ENCODE results near the gene MRTFB.

The MRTFB gene

GRCh38 chr16:14239791-14240190 lies 168.7 kb downstream of the MRTFB start:
- no peak overlapping the region for H3K9ac ChIP-seq
- H3K36me3 ChIP-seq: peaks cover 68% of the 10 kb centered on the region
- H3K27ac ChIP-seq: no peak overlapping the region
- no peaks in the 10 kb centered on the region for H3K4me1 ChIP-seq
- no peak overlapping the region for H3K4me2 ChIP-seq
- no peaks in the 10 kb centered on the region for H4K20me1 ChIP-seq
- H3K27me3 ChIP-seq: no peaks in the 10 kb centered on the region
- no peak overlapping the region for H3K4me3 ChIP-seq
- no peak for TF ChIP-seq Cebpa-rat (IDR thresholded peaks at IDR 0.05)
- no peaks in the 10 kb centered on the region for H3K9me3 ChIP-seq

DNA sequence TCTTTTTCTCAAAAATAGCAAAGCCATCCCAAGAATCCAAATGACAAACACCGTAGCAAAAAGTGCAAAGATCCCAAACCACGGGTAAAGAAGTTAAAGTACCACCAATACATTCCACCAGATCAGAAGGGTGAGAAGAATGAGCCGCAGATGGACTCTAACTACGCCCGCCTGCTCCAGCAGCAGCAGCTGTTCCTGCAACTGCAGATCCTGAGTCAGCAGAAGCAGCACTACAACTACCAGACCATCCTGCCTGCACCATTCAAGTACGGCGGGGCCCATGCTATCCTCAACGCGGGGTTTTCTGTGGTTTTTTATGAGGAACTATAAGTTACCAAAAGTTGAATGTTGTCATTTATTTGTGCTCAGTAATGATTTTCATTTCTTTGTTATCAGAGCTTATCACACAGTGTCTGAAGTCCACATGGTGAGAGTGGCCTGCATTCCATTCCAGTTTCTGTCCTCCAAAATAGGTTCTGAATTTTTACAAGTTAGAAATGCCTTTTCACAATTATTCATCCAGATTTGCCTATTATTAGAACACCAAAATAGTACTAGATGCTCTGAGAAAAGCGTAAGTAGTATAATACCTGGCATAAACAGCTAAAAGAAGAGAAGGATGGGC lies 169.2 kb downstream of the MRTFB start:
- Histone ChIP-seq H3K9me3 (no peaks in the 10 kb centered on the region), H4K20me1 (no peaks in the 10 kb centered on the region), H3K36me3 (peaks cover 66% of the 10 kb centered on the region), H3K4me3 (no peak overlapping the region), H3K9ac (no peak overlapping the region), H3K27me3 (no peaks in the 10 kb centered on the region), H3K4me2 (no peak overlapping the region), H3K27ac (no peak overlapping the region), H3K4me1 (no peaks in the 10 kb centered on the region)
- no peak for TF ChIP-seq Cebpa-rat (IDR thresholded peaks at IDR 0.05)

- Histone ChIP-seq H3K4me1 (no peaks in the 10 kb centered on the region), H3K4me2 (no peak overlapping the region), H4K20me1 (no peaks in the 10 kb centered on the region), H3K27ac (no peak overlapping the region), H3K9me3 (no peaks in the 10 kb centered on the region), H3K36me3 (peaks cover 66% of the 10 kb centered on the region), H3K27me3 (no peaks in the 10 kb centered on the region), H3K4me3 (no peak overlapping the region), H3K9ac (no peak overlapping the region)
- no peak for TF ChIP-seq Cebpa-rat (IDR thresholded peaks at IDR 0.05)
Measured at GRCh38 chr16:14240964-14241363, 169.8 kb downstream of the MRTFB start.

DNA sequence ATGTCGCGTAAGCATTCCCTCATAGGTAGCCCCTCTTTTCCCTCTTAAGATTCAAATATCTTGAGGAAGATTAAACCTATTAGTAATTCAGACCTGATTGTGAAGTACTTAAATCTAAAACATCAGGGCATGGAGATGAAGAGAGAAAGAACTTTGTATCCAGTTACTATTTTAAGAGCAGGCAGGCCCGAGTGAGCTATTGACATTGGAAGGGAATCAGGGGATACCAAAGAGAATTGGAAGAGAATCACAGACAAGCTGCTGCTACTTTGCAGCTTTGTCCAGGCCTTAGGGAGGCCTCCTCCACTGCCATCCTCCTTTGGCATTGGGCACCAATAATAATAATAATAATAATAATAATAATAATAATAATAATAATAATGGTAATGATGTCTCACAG lies 170.5 kb downstream of the MRTFB start:
- no peak overlapping the region for H3K4me2 ChIP-seq
- H3K27ac ChIP-seq: no peak overlapping the region
- no peak overlapping the region for H3K4me3 ChIP-seq
- H3K27me3 ChIP-seq: no peaks in the 10 kb centered on the region
- H3K9me3 ChIP-seq: no peaks in the 10 kb centered on the region
- no peak overlapping the region for H3K9ac ChIP-seq
- H4K20me1 ChIP-seq: no peaks in the 10 kb centered on the region
- peaks cover 66% of the 10 kb centered on the region for H3K36me3 ChIP-seq
- TF ChIP-seq Cebpa-rat (IDR thresholded peaks at IDR 0.05): no peak
- H3K4me1 ChIP-seq: no peaks in the 10 kb centered on the region

DNA sequence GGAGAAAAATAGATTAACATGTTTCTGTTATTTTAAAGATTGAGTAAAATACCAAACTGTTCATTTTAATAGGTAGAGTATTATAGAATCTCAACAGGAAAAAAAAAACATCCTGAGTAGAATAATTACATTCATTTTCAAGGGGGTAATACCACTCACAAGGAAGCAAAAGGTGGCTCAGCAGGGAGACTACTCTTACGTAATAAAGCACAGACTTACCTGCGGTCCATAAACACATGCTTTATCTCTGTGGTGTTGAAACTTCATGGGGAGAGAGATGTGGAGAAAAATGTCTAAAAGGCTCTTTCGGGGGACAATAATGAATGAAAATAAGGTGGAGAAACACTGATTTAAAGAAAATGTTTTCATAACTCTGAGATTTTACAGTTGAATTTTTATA lies 171.7 kb downstream of the MRTFB start:
- Histone ChIP-seq H3K27me3 (no peaks in the 10 kb centered on the region), H3K4me2 (no peak overlapping the region), H3K36me3 (peaks cover 66% of the 10 kb centered on the region), H3K27ac (no peak overlapping the region), H3K4me3 (no peak overlapping the region), H3K9ac (no peak overlapping the region), H3K9me3 (no peaks in the 10 kb centered on the region), H4K20me1 (no peaks in the 10 kb centered on the region), H3K4me1 (no peaks in the 10 kb centered on the region)
- TF ChIP-seq Cebpa-rat (IDR thresholded peaks at IDR 0.05): no peak

DNA sequence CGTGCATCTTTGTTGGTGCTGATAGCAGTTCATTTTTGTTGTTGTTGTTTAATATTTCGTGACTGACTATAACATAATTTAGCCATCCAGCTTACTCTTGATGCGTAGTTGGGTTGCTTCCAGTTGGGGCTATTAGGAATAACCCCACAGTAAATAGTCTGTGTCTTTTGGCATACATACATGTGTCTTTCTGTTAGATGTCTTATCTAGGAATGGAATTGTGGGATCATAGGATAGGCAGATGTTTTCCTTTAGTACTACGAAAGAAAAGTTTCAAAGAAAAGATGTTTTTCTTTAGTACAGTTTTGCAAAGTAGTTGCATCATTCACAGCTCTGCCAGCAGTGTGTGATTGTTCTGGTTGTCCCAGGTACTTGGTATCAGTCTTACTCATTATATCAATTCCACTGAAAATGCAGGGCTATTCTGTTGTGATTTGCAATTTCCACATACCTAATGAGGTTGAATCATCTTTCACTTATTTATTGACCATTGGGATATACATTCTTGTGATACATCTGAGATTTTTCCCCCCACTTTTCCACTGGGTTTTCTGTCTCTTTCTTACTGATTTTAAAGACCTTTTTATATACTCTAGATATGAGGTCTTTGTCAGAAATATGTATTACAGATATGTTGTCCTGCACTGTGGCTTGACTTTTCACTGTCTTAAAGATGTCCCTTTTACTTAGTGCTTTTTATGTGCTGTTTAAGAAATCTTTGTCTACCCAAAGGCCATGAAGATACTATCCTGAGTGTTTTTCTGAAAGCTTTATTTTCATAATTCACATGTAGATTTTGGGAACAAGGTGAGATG lies 173.3 kb downstream of the MRTFB start:
- Histone ChIP-seq H4K20me1 (no peaks in the 10 kb centered on the region), H3K36me3 (peaks cover 77% of the 10 kb centered on the region), H3K9me3 (no peaks in the 10 kb centered on the region), H3K9ac (no peak overlapping the region), H3K4me1 (no peaks in the 10 kb centered on the region), H3K27ac (no peak overlapping the region), H3K4me2 (no peak overlapping the region), H3K4me3 (no peak overlapping the region), H3K27me3 (no peaks in the 10 kb centered on the region)
- TF ChIP-seq Cebpa-rat (IDR thresholded peaks at IDR 0.05): no peak

- TF ChIP-seq Cebpa-rat (IDR thresholded peaks at IDR 0.05): no peak
Measured at GRCh38 chr16:14248791-14249190, 177.7 kb downstream of the MRTFB start.

GRCh38 chr16:14249291-14250032 lies 178.3 kb downstream of the MRTFB start:
- Histone ChIP-seq H3K27ac (no peak overlapping the region), H4K20me1 (no peaks in the 10 kb centered on the region), H3K9me3 (no peaks in the 10 kb centered on the region), H3K4me3 (no peak overlapping the region), H3K4me1 (no peaks in the 10 kb centered on the region), H3K4me2 (no peak overlapping the region), H3K27me3 (no peaks in the 10 kb centered on the region), H3K36me3 (peaks cover 88% of the 10 kb centered on the region), H3K9ac (no peak overlapping the region)
- no peak for TF ChIP-seq Cebpa-rat (IDR thresholded peaks at IDR 0.05)

More at GRCh38 chr16:14248791-14249190, 177.7 kb downstream of the MRTFB start:
- no peaks in the 10 kb centered on the region for H3K4me1 ChIP-seq
- no peak overlapping the region for H3K4me3 ChIP-seq
- peaks cover 81% of the 10 kb centered on the region for H3K36me3 ChIP-seq
- no peaks in the 10 kb centered on the region for H3K9me3 ChIP-seq
- H3K9ac ChIP-seq: no peak overlapping the region
- H3K27ac ChIP-seq: no peak overlapping the region
- no peak overlapping the region for H3K4me2 ChIP-seq
- no peaks in the 10 kb centered on the region for H4K20me1 ChIP-seq
- no peaks in the 10 kb centered on the region for H3K27me3 ChIP-seq

- Histone ChIP-seq H3K9ac (no peak overlapping the region), H3K9me3 (no peaks in the 10 kb centered on the region), H3K36me3 (peaks cover 74% of the 10 kb centered on the region), H4K20me1 (no peaks in the 10 kb centered on the region), H3K4me3 (no peak overlapping the region), H3K27me3 (no peaks in the 10 kb centered on the region), H3K27ac (no peak overlapping the region), H3K4me2 (no peak overlapping the region), H3K4me1 (no peaks in the 10 kb centered on the region)
- TF ChIP-seq Cebpa-rat (IDR thresholded peaks at IDR 0.05): no peak
Measured at GRCh38 chr16:14251419-14251818, 180.3 kb downstream of the MRTFB start.

- H3K27ac ChIP-seq: no peak overlapping the region
- no peak overlapping the region for H3K4me2 ChIP-seq
- no peaks in the 10 kb centered on the region for H3K27me3 ChIP-seq
- no peak for TF ChIP-seq Cebpa-rat (IDR thresholded peaks at IDR 0.05)
- no peak overlapping the region for H3K4me3 ChIP-seq
- H4K20me1 ChIP-seq: no peaks in the 10 kb centered on the region
- no peaks in the 10 kb centered on the region for H3K9me3 ChIP-seq
- H3K36me3 ChIP-seq: peaks cover 66% of the 10 kb centered on the region
- H3K4me1 ChIP-seq: no peaks in the 10 kb centered on the region
- no peak overlapping the region for H3K9ac ChIP-seq
Measured at GRCh38 chr16:14252860-14253259, 181.7 kb downstream of the MRTFB start.

All from BLaER1 (cell line).